ENCODE results near the gene RAB25.
A peak's percentile ranks its signal among the peaks of the same experiment; 100 is the strongest.

RAB25 gene

DNA sequence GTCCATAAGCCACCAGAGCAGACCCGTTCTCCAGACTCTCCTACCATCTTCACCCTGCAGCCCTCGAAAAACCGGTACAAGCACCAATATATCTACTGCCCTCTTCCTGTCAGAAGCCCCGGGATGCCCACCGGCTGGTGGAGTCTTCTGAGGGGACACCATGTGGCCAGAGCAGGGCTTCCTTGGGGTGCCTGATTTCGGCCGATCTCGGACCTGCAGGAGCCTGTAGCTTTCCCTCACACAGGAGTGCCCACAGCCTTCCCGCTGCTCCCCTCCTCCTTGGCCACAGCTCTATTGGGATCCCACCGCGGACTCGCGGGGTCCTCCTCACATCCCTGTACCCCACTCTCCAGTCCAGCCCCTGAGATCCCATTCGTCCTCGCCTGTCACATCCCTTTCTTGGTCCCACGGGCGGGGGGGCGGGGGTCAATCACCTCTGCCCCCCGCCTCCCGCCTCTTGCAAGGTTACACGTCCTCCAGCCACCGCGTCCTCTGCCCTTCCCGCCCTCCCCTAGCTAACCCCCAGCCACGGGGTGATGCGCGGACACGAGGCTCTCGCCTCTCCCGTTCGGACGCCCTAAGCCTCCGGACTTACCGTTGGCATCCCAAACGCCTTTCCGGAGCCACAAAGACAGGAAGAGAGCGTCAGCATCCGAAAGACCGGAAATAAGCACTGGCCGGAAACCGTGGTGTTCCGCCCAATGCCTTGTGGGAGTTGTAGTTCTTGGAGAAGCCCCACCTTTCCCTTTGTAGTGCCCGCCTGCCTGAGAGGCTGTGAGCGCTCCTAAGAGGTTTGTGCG, 40.5 kb upstream of the RAB25 start, which contains the start of gene SSR2:
SSR2 (minus strand) TSS at position 659 of the 800 bp plus-strand sequence. CDS start 784 bp downstream, outside the sequence.
- peak; percentile 98 for ATAC-seq (ENCODE audit: low read depth)
- TF ChIP-seq, protein P1, sequence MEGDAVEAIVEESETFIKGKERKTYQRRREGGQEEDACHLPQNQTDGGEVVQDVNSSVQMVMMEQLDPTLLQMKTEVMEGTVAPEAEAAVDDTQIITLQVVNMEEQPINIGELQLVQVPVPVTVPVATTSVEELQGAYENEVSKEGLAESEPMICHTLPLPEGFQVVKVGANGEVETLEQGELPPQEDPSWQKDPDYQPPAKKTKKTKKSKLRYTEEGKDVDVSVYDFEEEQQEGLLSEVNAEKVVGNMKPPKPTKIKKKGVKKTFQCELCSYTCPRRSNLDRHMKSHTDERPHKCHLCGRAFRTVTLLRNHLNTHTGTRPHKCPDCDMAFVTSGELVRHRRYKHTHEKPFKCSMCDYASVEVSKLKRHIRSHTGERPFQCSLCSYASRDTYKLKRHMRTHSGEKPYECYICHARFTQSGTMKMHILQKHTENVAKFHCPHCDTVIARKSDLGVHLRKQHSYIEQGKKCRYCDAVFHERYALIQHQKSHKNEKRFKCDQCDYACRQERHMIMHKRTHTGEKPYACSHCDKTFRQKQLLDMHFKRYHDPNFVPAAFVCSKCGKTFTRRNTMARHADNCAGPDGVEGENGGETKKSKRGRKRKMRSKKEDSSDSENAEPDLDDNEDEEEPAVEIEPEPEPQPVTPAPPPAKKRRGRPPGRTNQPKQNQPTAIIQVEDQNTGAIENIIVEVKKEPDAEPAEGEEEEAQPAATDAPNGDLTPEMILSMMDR (IDR thresholded peaks at IDR 0.05; ENCODE audit: poor library complexity, severe bottlenecking): no peak
- Histone ChIP-seq H3K9me3 (ENCODE audit: severe bottlenecking) (no peaks in the 10 kb centered on the region), H3K36me3 (ENCODE audit: low read depth) (peaks cover 46% of the 10 kb centered on the region), H3K27ac (ENCODE audit: poor library complexity, severe bottlenecking) (peak within 1 kb of the TSS; percentile 47), H3K4me1 (ENCODE audit: insufficient read depth, poor library complexity, severe bottlenecking) (peaks cover 4% of the 10 kb centered on the region), H3K4me3 (ENCODE audit: severe bottlenecking) (peak within 1 kb of the TSS; percentile 78), H3K27me3 (ENCODE audit: insufficient read depth, poor library complexity, severe bottlenecking) (no peaks in the 10 kb centered on the region)
- peak; percentile 85 for DNase-seq (ENCODE audit: low spot score)

DNA sequence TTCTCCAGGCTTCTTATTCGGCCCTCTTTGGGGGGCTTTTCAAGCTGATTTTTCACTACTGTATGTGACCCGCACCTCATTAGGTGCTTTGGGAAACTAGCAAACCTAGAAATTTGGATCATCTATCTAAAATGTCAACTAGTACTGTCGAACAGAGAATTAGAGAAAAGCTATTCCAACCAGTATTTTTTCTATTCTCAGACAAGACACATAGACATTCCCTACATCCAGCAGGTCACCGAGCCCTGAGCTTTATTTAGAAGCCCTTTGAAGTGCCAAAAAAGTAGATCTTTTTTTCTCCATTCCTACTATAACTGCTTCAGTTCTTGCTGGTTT, 39.9 kb upstream of the RAB25 start:
- peak overlapping the region; percentile 78 for H3K4me3 ChIP-seq (ENCODE audit: severe bottlenecking)
- no peak for DNase-seq (ENCODE audit: low spot score)
- no peaks in the 10 kb centered on the region for H3K9me3 ChIP-seq (ENCODE audit: severe bottlenecking)
- H3K36me3 ChIP-seq (ENCODE audit: low read depth): peaks cover 41% of the 10 kb centered on the region
- no peak for ATAC-seq (ENCODE audit: low read depth)
- H3K27me3 ChIP-seq (ENCODE audit: insufficient read depth, poor library complexity, severe bottlenecking): no peaks in the 10 kb centered on the region
- no peak overlapping the region for H3K27ac ChIP-seq (ENCODE audit: poor library complexity, severe bottlenecking)
- TF ChIP-seq, protein P1 (IDR thresholded peaks at IDR 0.05; ENCODE audit: poor library complexity, severe bottlenecking): no peak
- peaks cover 4% of the 10 kb centered on the region for H3K4me1 ChIP-seq (ENCODE audit: insufficient read depth, poor library complexity, severe bottlenecking)

DNA sequence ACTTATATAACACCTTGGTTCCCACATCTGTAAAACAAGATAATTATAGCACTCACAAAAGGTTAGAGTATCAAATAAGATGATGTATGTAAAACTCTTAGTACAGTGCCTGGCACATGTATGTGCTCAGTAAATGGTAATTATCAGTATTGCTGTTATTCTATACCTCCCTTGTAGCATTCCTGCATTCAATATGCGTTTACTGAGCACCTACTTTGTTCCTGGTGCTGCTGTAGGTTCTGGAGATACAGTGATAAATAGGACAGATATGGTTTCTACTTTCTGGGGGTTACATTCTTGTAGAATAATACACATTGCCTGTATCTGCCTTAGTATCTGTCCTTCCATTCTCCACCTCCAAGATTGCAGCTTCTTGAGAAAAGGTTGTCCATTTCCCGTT, 39.0 kb upstream of the RAB25 start:
- H3K27ac ChIP-seq (ENCODE audit: poor library complexity, severe bottlenecking): no peak overlapping the region
- no peak overlapping the region for H3K4me3 ChIP-seq (ENCODE audit: severe bottlenecking)
- ATAC-seq (ENCODE audit: low read depth) (no peak), DNase-seq (ENCODE audit: low spot score) (no peak)
- H3K36me3 ChIP-seq (ENCODE audit: low read depth): peaks cover 32% of the 10 kb centered on the region
- H3K27me3 ChIP-seq (ENCODE audit: insufficient read depth, poor library complexity, severe bottlenecking): no peaks in the 10 kb centered on the region
- no peaks in the 10 kb centered on the region for H3K9me3 ChIP-seq (ENCODE audit: severe bottlenecking)
- H3K4me1 ChIP-seq (ENCODE audit: insufficient read depth, poor library complexity, severe bottlenecking): peaks cover 4% of the 10 kb centered on the region
- TF ChIP-seq, protein P1 (IDR thresholded peaks at IDR 0.05; ENCODE audit: poor library complexity, severe bottlenecking): no peak

DNA sequence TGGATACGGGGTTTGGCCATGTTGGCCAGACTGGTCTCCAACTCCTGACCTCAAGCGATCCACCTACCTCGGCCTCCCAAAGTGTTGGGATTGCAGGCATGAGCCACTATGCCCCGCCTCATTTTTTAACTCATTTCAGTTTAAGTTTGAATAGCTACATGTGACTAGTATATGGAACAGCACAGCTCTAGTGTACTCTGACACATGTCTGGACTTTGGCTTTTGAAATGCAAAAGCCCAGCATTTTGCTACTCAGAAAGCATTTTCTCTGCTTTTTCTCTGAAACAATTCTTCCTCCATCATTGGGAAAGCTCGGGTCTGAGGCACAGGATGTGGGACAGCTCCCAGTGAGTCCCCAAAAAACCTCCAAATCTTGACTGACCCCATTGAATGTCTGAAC, 36.2 kb upstream of the RAB25 start:
- H3K4me3 ChIP-seq (ENCODE audit: severe bottlenecking): no peak overlapping the region
- ATAC-seq (ENCODE audit: low read depth) (no peak), DNase-seq (ENCODE audit: low spot score) (no peak)
- no peaks in the 10 kb centered on the region for H3K9me3 ChIP-seq (ENCODE audit: severe bottlenecking)
- peaks cover 3% of the 10 kb centered on the region for H3K36me3 ChIP-seq (ENCODE audit: low read depth)
- no peaks in the 10 kb centered on the region for H3K27me3 ChIP-seq (ENCODE audit: insufficient read depth, poor library complexity, severe bottlenecking)
- no peak overlapping the region for H3K27ac ChIP-seq (ENCODE audit: poor library complexity, severe bottlenecking)
- TF ChIP-seq, protein P1 (IDR thresholded peaks at IDR 0.05; ENCODE audit: poor library complexity, severe bottlenecking): no peak
- peaks cover 2% of the 10 kb centered on the region for H3K4me1 ChIP-seq (ENCODE audit: insufficient read depth, poor library complexity, severe bottlenecking)

DNA sequence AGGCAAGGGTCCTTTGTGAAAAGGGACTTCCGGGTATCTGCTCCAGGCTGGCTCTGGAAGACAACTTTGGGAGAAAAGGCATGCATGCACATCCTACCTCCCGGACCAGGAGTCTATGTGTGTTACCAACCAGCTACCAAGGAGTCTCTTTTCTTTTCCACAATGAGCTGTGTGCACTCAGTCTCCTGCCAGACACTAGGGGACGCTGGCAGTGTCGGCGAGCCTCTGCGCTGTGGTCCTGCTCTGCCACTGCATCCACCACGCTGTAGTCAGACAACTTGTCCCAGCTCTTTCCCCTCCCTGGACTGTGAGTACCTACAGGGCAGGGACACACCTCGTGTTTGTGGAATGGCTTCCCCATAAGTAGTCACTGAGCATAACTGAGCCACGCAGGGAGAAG, 35.1 kb upstream of the RAB25 start:
- Histone ChIP-seq H3K4me1 (ENCODE audit: insufficient read depth, poor library complexity, severe bottlenecking) (no peaks in the 10 kb centered on the region), H3K36me3 (ENCODE audit: low read depth) (no peaks in the 10 kb centered on the region), H3K4me3 (ENCODE audit: severe bottlenecking) (no peak overlapping the region), H3K27me3 (ENCODE audit: insufficient read depth, poor library complexity, severe bottlenecking) (no peaks in the 10 kb centered on the region), H3K27ac (ENCODE audit: poor library complexity, severe bottlenecking) (no peak overlapping the region), H3K9me3 (ENCODE audit: severe bottlenecking) (no peaks in the 10 kb centered on the region)
- ATAC-seq (ENCODE audit: low read depth): no peak; the same call in 2 of the 3 replicates
- TF ChIP-seq, protein P1 (IDR thresholded peaks at IDR 0.05; ENCODE audit: poor library complexity, severe bottlenecking): no peak
- DNase-seq (ENCODE audit: low spot score): no peak

All from RWPE2 (cell line).